Measurements from ENCODE around the gene MFSD12.
"Not testable (repeated sequence)": the region's sequence is repeated elsewhere in the genome, so short reads cannot be mapped to it uniquely, and the experiment has no call there.

The MFSD12 gene

GRCh38 chr19:3536429-3537100 is 20.8 kb downstream of the MFSD12 start:
- DNase-seq = no peak

GRCh38 chr19:3535981-3536380 is 21.4 kb downstream of the MFSD12 start:
- no peak for DNase-seq

GRCh38 chr19:3535563-3535965 is 21.8 kb downstream of the MFSD12 start:
- DNase-seq = no peak

GRCh38 chr19:3535235-3535535 is 22.2 kb downstream of the MFSD12 start:
- no peak for DNase-seq

- no peak for DNase-seq
These were observed 22.8 kb downstream of the MFSD12 start for GRCh38 chr19:3534375-3535234.

GRCh38 chr19:3533563-3534216 is 23.7 kb downstream of the MFSD12 start:
- no peak for DNase-seq

- DNase-seq = no peak
These were observed 24.4 kb downstream of the MFSD12 start for GRCh38 chr19:3533033-3533432.

- no peak for DNase-seq
These were observed 25.1 kb downstream of the MFSD12 start for GRCh38 chr19:3532154-3532786.

GRCh38 chr19:3531716-3532115 is 25.7 kb downstream of the MFSD12 start:
- no peak for DNase-seq

GRCh38 chr19:3530389-3530788 is 27.0 kb downstream of the MFSD12 start:
- DNase-seq = no peak

GRCh38 chr19:3529299-3529698 is 28.1 kb downstream of the MFSD12 start:
- not testable (repeated sequence) for DNase-seq

GRCh38 chr19:3528539-3529211 is 28.7 kb downstream of the MFSD12 start:
- DNase-seq = no peak

GRCh38 chr19:3528080-3528479 is 29.3 kb downstream of the MFSD12 start:
- DNase-seq = no peak

GRCh38 chr19:3527238-3527910 is 30.0 kb downstream of the MFSD12 start:
- DNase-seq = no peak

GRCh38 chr19:3526507-3527237 is 30.7 kb downstream of the MFSD12 start:
- no peak for DNase-seq

GRCh38 chr19:3524904-3525451 is 32.4 kb downstream of the MFSD12 start:
- no peak for DNase-seq

- DNase-seq = no peak
These were observed 33.1 kb downstream of the MFSD12 start for GRCh38 chr19:3524078-3524842.

- DNase-seq = no peak
These were observed 33.9 kb downstream of the MFSD12 start for GRCh38 chr19:3523361-3524077.

GRCh38 chr19:3522421-3523360 is 34.7 kb downstream of the MFSD12 start:
- DNase-seq = no peak

All from activated CD4-positive, alpha-beta T cell treated with anti-CD3 and anti-CD28 coated beads, Interleukin-2, amount 50 U/mL, for 48 hours (primary cell).